IMR-90 (cell line): ENCODE data around the gene SLC17A9. TPM values are rescaled to one million over a fixed set of nuclear protein-coding genes. Genes with fewer than 3 reads are reported as not detected.

Experiments used
- ATAC-seq: fragments of 200-7000 bp; cut with Tn5 transposase; 2 replicates; pipeline ENCODE4 v1.9.1; 2020; ENCODE audit warnings: low read depth, mild to moderate bottlenecking, moderate library complexity
- BruUV-seq: library from RNA; stranded (reverse); fragments of 400-500 nt; replicated peaks from 2 replicates; lab custom pipeline; 2021; lab: Mats Ljungman, UMichigan
- CTCF ChIA-PET: fragments of 300-600 bp; formaldehyde crosslinking; extraction: SDS; loops from one replicate; lab custom pipeline; 2021; ENCODE audit warnings: antibody characterized with exemption; lab: Yijun Ruan, JAX
- POLR2A ChIA-PET: fragments of 300-600 bp; sonication (Branson Sonifier 250); formaldehyde crosslinking; loops from one replicate; lab custom pipeline; 2022; ENCODE audit warnings: antibody characterized with exemption; ENCODE audit not compliant: unreplicated experiment; lab: Charles Lee
- DNase-seq: peaks from one replicate; pipeline ENCODE4 v3.0.0; 2013
- H2AFZ ChIP-seq: replicated peaks from 2 replicates; pipeline ENCODE3; 2013; ENCODE audit warnings: low read length, mild to moderate bottlenecking; ENCODE audit not compliant: poor library complexity
- H2AK5ac ChIP-seq: 2 replicates; pipeline ENCODE4 v1.6.1; 2013; ENCODE audit warnings: low read depth, low read length, inconsistent platforms
- H2AK9ac ChIP-seq: replicated peaks from 2 replicates; pipeline ENCODE3; 2013; ENCODE audit warnings: mild to moderate bottlenecking, low read depth, low read length, moderate library complexity; ENCODE audit not compliant: poor library complexity
- H2BK120ac ChIP-seq: 2 replicates; pipeline ENCODE4 v1.6.1; 2013; ENCODE audit warnings: low read depth, low read length, inconsistent platforms
- H2BK15ac ChIP-seq: 3 replicates; pipeline ENCODE4 v1.6.1; 2013; ENCODE audit warnings: low read depth, low read length, inconsistent platforms
- H2BK20ac ChIP-seq: 2 replicates; pipeline ENCODE4 v1.6.1; 2013; ENCODE audit warnings: low read depth, mild to moderate bottlenecking, inconsistent platforms, low read length, moderate library complexity
- H2BK5ac ChIP-seq: 2 replicates; pipeline ENCODE4 v1.6.1; 2013; ENCODE audit warnings: mild to moderate bottlenecking, low read depth, low read length, inconsistent platforms; ENCODE audit not compliant: poor library complexity, severe bottlenecking
- H3K14ac ChIP-seq: replicated peaks from 2 replicates; pipeline ENCODE4 v1.6.1; 2013; ENCODE audit warnings: low read depth, low read length, inconsistent platforms
- H3K18ac ChIP-seq: 2 replicates; pipeline ENCODE4 v1.6.1; 2013; ENCODE audit warnings: low read depth, low read length, control low read depth
- H3K23ac ChIP-seq: 2 replicates; pipeline ENCODE4 v1.6.1; 2013; ENCODE audit warnings: low read depth, low read length, inconsistent platforms
- H3K27ac ChIP-seq: 2 replicates; pipeline ENCODE4 v1.5.1; 2013; ENCODE audit warnings: mild to moderate bottlenecking, control low read depth, low read length; ENCODE audit not compliant: insufficient read depth
- H3K27me3 ChIP-seq: 2 replicates; pipeline ENCODE4 v1.6.1; 2013; ENCODE audit warnings: low read length; ENCODE audit not compliant: control insufficient read depth, insufficient read depth
- H3K36me3 ChIP-seq: 2 replicates; pipeline ENCODE4 v1.6.1; 2013; ENCODE audit warnings: low read length, mixed read lengths; ENCODE audit not compliant: control insufficient read depth, insufficient read depth
- H3K4ac ChIP-seq: 2 replicates; pipeline ENCODE4 v1.6.1; 2013; ENCODE audit warnings: low read depth, low read length, inconsistent platforms
- H3K4me1 ChIP-seq: 2 replicates; pipeline ENCODE4 v1.6.1; 2013; ENCODE audit warnings: low read length, mixed read lengths; ENCODE audit not compliant: control insufficient read depth, insufficient read depth
- H3K4me2 ChIP-seq: 2 replicates; pipeline ENCODE4 v1.6.1; 2013; ENCODE audit warnings: low read depth, mild to moderate bottlenecking, control low read depth, low read length, moderate library complexity
- H3K4me3 ChIP-seq: 2 replicates; pipeline ENCODE4 v1.5.1; 2013; ENCODE audit warnings: low read depth, mild to moderate bottlenecking, control low read depth, low read length, moderate library complexity; ENCODE audit not compliant: insufficient read depth
- H3K56ac ChIP-seq: 2 replicates; pipeline ENCODE4 v1.6.1; 2013; ENCODE audit warnings: low read length, inconsistent platforms; ENCODE audit not compliant: insufficient read depth; ENCODE audit errors: extremely low read depth
- H3K79me1 ChIP-seq, 2 experiments: 2 replicates each; pipeline ENCODE4 v1.6.1; 2013; ENCODE audit warnings: low read length in 2 of 2, inconsistent platforms in 1 of 2, low read depth in 1 of 2
- H3K9ac ChIP-seq: 2 replicates; pipeline ENCODE4 v1.6.1; 2013; ENCODE audit warnings: low read depth, low read length, control low read depth
- H3K9me1 ChIP-seq: 2 replicates; pipeline ENCODE4 v1.6.1; 2013; ENCODE audit warnings: low read length, inconsistent platforms; ENCODE audit not compliant: insufficient read depth
- H3K9me3 ChIP-seq: 2 replicates; pipeline ENCODE4 v1.6.1; 2013; ENCODE audit warnings: low read length; ENCODE audit not compliant: control insufficient read depth, insufficient read depth
- H4K20me1 ChIP-seq: 2 replicates; pipeline ENCODE4 v1.6.1; 2013; ENCODE audit warnings: low read length, inconsistent platforms; ENCODE audit not compliant: insufficient read depth
- H4K5ac ChIP-seq: 2 replicates; pipeline ENCODE4 v1.6.1; 2013; ENCODE audit warnings: mild to moderate bottlenecking, low read depth, low read length, control low read depth
- H4K8ac ChIP-seq, 2 experiments: 2 replicates each; pipeline ENCODE4 v1.6.1; 2013; ENCODE audit warnings: low read depth in 2 of 2, low read length in 2 of 2, control low read depth in 1 of 2, inconsistent platforms in 1 of 2
- H4K91ac ChIP-seq: 2 replicates; pipeline ENCODE4 v1.6.1; 2013; ENCODE audit warnings: low read depth, low read length, inconsistent platforms; ENCODE audit not compliant: insufficient read depth
- CEBPB ChIP-seq: IDR thresholded peaks from 2 replicates; pipeline ENCODE4 v1.6.1; 2012; ENCODE audit warnings: low read depth, low read length, improper control_type of control experiment
- ELK1 ChIP-seq: fragments of 150-350 bp; IDR thresholded peaks from 2 replicates; pipeline ENCODE4 v1.6.1; 2016; ENCODE audit warnings: low read depth, mild to moderate bottlenecking, low read length, moderate library complexity, borderline replicate concordance
- FOS ChIP-seq: fragments of 150-350 bp; IDR thresholded peaks from 2 replicates; pipeline ENCODE4 v1.6.1; 2016; ENCODE audit warnings: low read depth, low read length
- MAFK ChIP-seq: IDR thresholded peaks from 2 replicates; pipeline ENCODE4 v1.6.1; 2012; ENCODE audit warnings: low read depth, low read length, improper control_type of control experiment
- RAD21 ChIP-seq: IDR thresholded peaks from 2 replicates; pipeline ENCODE4 v1.6.1; 2012; ENCODE audit warnings: low read length, improper control_type of control experiment
- WGBS, 2 experiments: methylation state at CpG; one replicate each; pipeline versions ENCODE4 v1.1.5 to v1.1.7; 2013; ENCODE audit warnings: missing lambda C conversion rate in 2 of 2; ENCODE audit not compliant: insufficient read length in 1 of 2; ENCODE audit errors: extremely low coverage in 2 of 2; 5-methylcytosine and 5-hydroxymethylcytosine counted together
- dilution Hi-C: fragments of 300-500 bp; cut with HindIII; formaldehyde crosslinking; loops from one replicate; pipeline ENCODE4 v1.14.3; 2018; ENCODE audit warnings: low sequenced_read_pairs; ENCODE audit not compliant: unreplicated experiment
- in situ Hi-C: fragments of 300-500 bp; cut with MboI; formaldehyde crosslinking; loops from 3 replicates; pipeline ENCODE4 v1.14.3; 2019; ENCODE audit warnings: low sequenced_read_pairs, inconsistent platforms, mixed read lengths
- intact Hi-C: fragments of 100-400 bp; cut with micrococcal nuclease; formaldehyde crosslinking; loops from 2 replicates; pipeline ENCODE4 v1.10.0; 2022
- polyA plus RNA-seq, 3 experiments: library from polyadenylated mRNA; depleted of rRNA; stranded (reverse); fragments of >200 nt; gene quantifications; 2 replicates each; pipeline ENCODE4 v1.2.3, GENCODE V29; 2012; ENCODE audit warnings: low replicate concordance in 1 of 3
- total RNA-seq: library from RNA; depleted of rRNA; stranded (reverse); fragments of >200 nt; gene quantifications from 2 replicates; pipeline ENCODE4 v1.2.3, GENCODE V29; 2012

SLC17A9 gene
- total and polyA plus RNA-seq, 2 of the 4 experiments (the other 2 are of a cell fraction), result 2.2 to 14.4 TPM

GRCh38 chr20:62916703-62917476 is 35.6 kb upstream of the SLC17A9 start (continued):
- TF ChIP-seq ELK1 (no peak), FOS (no peak)

DNA sequence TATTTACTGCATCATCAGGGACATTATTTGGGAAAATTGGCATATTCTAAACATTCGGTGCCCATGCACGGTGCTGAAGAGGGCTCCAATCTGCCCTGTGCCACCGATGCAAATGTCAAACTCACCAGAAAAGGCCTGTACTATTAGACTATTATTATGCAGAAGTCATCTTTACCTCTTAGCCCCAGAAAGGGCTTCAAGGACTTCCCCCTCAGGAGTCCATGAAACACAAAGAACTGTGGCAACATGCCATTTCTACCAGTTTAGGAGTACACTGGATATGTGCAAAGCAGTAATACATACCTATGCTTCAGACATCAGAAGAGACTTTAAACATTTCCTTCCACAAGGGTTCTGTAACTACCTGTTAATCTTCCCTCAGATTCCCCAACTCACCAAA is 34.8 kb upstream of the SLC17A9 start:
- dilution Hi-C loops, result no loop called here
- Histone ChIP-seq H2BK5ac (no peak overlapping the region), H3K4ac (no peak overlapping the region), H3K23ac (no peak overlapping the region), H2BK15ac (no peak overlapping the region), H2AFZ (no peak overlapping the region), H2BK20ac (no peak overlapping the region), H4K20me1 (peaks cover 97% of the 10 kb centered on the region), H3K56ac (no peak overlapping the region), H3K9me1 (peaks cover 21% of the 10 kb centered on the region), H2BK120ac (no peak overlapping the region), H3K27me3 (no peaks in the 10 kb centered on the region), H3K9me3 (no peaks in the 10 kb centered on the region), H3K4me1 (peaks cover 20% of the 10 kb centered on the region; the same call in 1 of the 2 replicates), H4K8ac (no peak overlapping the region), H4K91ac (no peak overlapping the region), H3K79me1 (peaks cover 0 to 81% of the 10 kb centered on the region in 2 experiments; a peak in 2 of 4 replicates), H3K27ac (no peak overlapping the region), H3K9ac (no peak overlapping the region), H2AK9ac (no peak overlapping the region), H3K4me3 (no peak overlapping the region), H2AK5ac (no peak overlapping the region), H3K18ac (no peak overlapping the region), H3K36me3 (peaks cover 6% of the 10 kb centered on the region), H3K4me2 (no peak overlapping the region), H3K14ac (no peak overlapping the region), H4K5ac (no peak overlapping the region)
- ATAC-seq (no peak), DNase-seq (no peak)
- no peak for TF ChIP-seq RAD21
- no peak for TF ChIP-seq MAFK
- TF ChIP-seq CEBPB, result no peak
- TF ChIP-seq FOS, result no peak
- in situ Hi-C loops, result no loop called here
- no TSS peak for BruUV-seq
- ChIA-PET CTCF (interaction anchor here (4.3 kb wide), 1 partner anchor 10 kb away, joined by 12 read pairs; no protein-coding TSS in a partner anchor), POLR2A (no interaction called here)
- WGBS, 2 experiments, result 82% methylated on average over 2 of the region's 3 CpGs; no CpG with 5 or more reads in 1 of the 2 experiments
- intact Hi-C loops, result loop anchor here (5.0 kb wide), 1 partner anchor 55 kb away; the partner anchor contains the start of gene TCFL5
